Spleen (tissue), 11 donors: ENCODE data around the gene PON1. TPM values are rescaled to one million over a fixed set of nuclear protein-coding genes. Genes with fewer than 3 reads are reported as not detected.

ENCODE experiments used
- DNase-seq: peaks from one replicate; pipeline ENCODE4 v3.0.0-alpha.2; 2020
- H3K27ac ChIP-seq, 8 donors: fragments of 200-600 bp; sonication (generic) in 7 of 8; 1 replicate in 4 of 8; 2 replicates in 4 of 8; pipeline versions ENCODE4 v1.5.0 to v1.8.0; 2016 to 2021; ENCODE audit warnings: inconsistent platforms in 4 of 8, mild to moderate bottlenecking in 4 of 8, moderate library complexity in 1 of 8
- H3K27me3 ChIP-seq, 7 donors: fragments of 200-600 bp; sonication (generic) in 6 of 7; replicated peaks in 1 of 7; 1 replicate in 4 of 7; 2 replicates in 3 of 7; pipeline versions ENCODE4 v1.5.0 to v1.8.0; 2016 to 2021; ENCODE audit warnings: inconsistent platforms in 3 of 7, mild to moderate bottlenecking in 1 of 7
- H3K36me3 ChIP-seq, 6 donors: fragments of 200-600 bp; sonication (generic) in 5 of 6; 1 replicate in 4 of 6; 2 replicates in 2 of 6; pipeline versions ENCODE4 v1.5.0 to v1.8.0; 2016 to 2021; ENCODE audit warnings: inconsistent platforms in 2 of 6
- H3K4me1 ChIP-seq, 6 donors: fragments of 200-600 bp; sonication (generic) in 5 of 6; 1 replicate in 3 of 6; 2 replicates in 3 of 6; pipeline versions ENCODE4 v1.5.0 to v1.8.0; 2016 to 2021; ENCODE audit warnings: inconsistent platforms in 3 of 6
- H3K4me3 ChIP-seq, 8 donors: fragments of 200-600 bp; sonication (generic) in 7 of 8; 1 replicate in 4 of 8; 2 replicates in 4 of 8; pipeline versions ENCODE4 v1.5.0 to v1.8.0; 2016 to 2021; ENCODE audit warnings: inconsistent platforms in 4 of 8, mild to moderate bottlenecking in 4 of 8, moderate library complexity in 2 of 8
- H3K9me3 ChIP-seq, 8 donors: fragments of 200-600 bp; sonication (generic) in 7 of 8; 1 replicate in 4 of 8; 2 replicates in 4 of 8; pipeline versions ENCODE4 v1.5.0 to v1.8.0; 2016 to 2021; ENCODE audit warnings: inconsistent platforms in 4 of 8
- POLR2A ChIP-seq, 3 donors: fragments of 450-650 bp; IDR thresholded peaks; one replicate each; pipeline ENCODE4 v1.5.1; 2017; ENCODE audit warnings: antibody characterized with exemption in 3 of 3, mild to moderate bottlenecking in 1 of 3
- POLR2AphosphoS5 ChIP-seq, 3 donors: sonication (generic); formaldehyde crosslinking; IDR thresholded peaks; one replicate each; pipeline ENCODE4 v1.5.1; 2017; ENCODE audit warnings: antibody characterized with exemption in 3 of 3
- WGBS, 5 donors: extraction: QIAGEN DNeasy Blood & Tissue Kit in 3 of 5; methylation state at CpG; one replicate each; pipeline versions ENCODE4 v1.1.5 to v1.1.7; 2013 to 2018; 5-methylcytosine and 5-hydroxymethylcytosine counted together
- intact Hi-C: fragments of 100-400 bp; cut with DNase I; formaldehyde crosslinking; loops from one replicate; pipeline ENCODE4 v1.15.0; 2023; ENCODE audit warnings: low total_unique reads
- polyA plus RNA-seq, 3 donors: library from polyadenylated mRNA; stranded (reverse); fragments of 200-250 nt; gene quantifications; one replicate each; pipeline ENCODE4 v1.2.1, GENCODE V29; 2013
- total RNA-seq, 7 donors: library from RNA; depleted of rRNA in 3 of 7; stranded (reverse); fragments of >200 nt in 3 of 7; fragmentation: NEBNext Ultra II Directional in 4 of 7; extraction: Animal tissue kit (Norgen Biotek cat#: 25700) in 4 of 7; gene quantifications; one replicate each; pipeline versions ENCODE4 v1.1.0 to v1.2.1, GENCODE V29; 2016 to 2021
- TF ChIP-seq, protein P1 (sequence below), 11 experiments: fragments of 200-600 bp in 7 of 11; fragments of 450-650 bp in 4 of 11; sonication (generic) in 4 of 11; IDR thresholded peaks in 8 of 11; conservative IDR thresholded peaks in 3 of 11; 1 replicate in 7 of 11; 2 replicates in 4 of 11; pipeline versions ENCODE4 v1.4.0 to v1.8.0; 2016 to 2021; ENCODE audit warnings: antibody characterized with exemption in 11 of 11, inconsistent platforms in 4 of 11, mild to moderate bottlenecking in 1 of 11
- donor health status: healthy with polysubstance abuse.
- donor health status: DM: no; HTN: no; CAD: no; lungs with moderate emphysema.
- donor health status: DM: no; HTN: no; CAD: no.
- donor health status: Bipolar disorder and iron deficiency.
- donor health status: healthy.
- donor health status: DM: no; HTN: no; CAD: no.
- donor health status: DM: yes; HTN: yes; CAD: no.

PON1 gene
- total and polyA plus RNA-seq, 10 donors = 0.13 TPM; not detected in 9

- 66 to 76% (median 71%) methylated on average over 2 of the region's 2 CpGs for WGBS, 5 donors
- TF ChIP-seq, protein P1, sequence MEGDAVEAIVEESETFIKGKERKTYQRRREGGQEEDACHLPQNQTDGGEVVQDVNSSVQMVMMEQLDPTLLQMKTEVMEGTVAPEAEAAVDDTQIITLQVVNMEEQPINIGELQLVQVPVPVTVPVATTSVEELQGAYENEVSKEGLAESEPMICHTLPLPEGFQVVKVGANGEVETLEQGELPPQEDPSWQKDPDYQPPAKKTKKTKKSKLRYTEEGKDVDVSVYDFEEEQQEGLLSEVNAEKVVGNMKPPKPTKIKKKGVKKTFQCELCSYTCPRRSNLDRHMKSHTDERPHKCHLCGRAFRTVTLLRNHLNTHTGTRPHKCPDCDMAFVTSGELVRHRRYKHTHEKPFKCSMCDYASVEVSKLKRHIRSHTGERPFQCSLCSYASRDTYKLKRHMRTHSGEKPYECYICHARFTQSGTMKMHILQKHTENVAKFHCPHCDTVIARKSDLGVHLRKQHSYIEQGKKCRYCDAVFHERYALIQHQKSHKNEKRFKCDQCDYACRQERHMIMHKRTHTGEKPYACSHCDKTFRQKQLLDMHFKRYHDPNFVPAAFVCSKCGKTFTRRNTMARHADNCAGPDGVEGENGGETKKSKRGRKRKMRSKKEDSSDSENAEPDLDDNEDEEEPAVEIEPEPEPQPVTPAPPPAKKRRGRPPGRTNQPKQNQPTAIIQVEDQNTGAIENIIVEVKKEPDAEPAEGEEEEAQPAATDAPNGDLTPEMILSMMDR (IDR thresholded peaks at IDR 0.05 in 8 of 11, conservative IDR thresholded peaks at IDR 0.05 in 3 of 11) = no peak
- no peak for TF ChIP-seq POLR2AphosphoS5 (IDR thresholded peaks at IDR 0.05)
- no peak for TF ChIP-seq POLR2A (IDR thresholded peaks at IDR 0.05)
Observed at GRCh38 chr7:95322854-95323253, 1.5 kb downstream of the PON1 start.

DNA sequence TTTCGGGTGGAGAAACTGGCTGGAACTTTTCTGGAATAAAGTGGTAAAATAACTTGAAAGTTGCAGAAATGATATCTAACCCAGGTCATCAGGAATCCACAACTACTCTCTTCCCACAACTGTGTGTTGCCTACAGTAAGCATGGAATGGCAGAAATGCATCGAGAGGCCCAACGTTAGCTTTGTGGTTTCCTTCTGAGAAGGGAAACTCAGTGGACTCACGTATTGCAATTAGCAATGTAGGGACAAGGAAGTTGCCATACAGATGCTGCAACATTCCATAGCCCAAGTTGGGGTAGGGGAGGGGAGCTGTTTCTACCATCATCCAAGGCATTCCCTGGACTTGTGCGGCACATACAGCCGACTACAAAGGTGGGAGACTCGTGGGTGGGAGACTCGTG lies 1.9 kb downstream of the PON1 start:
- no peak for DNase-seq
- TF ChIP-seq POLR2A (IDR thresholded peaks at IDR 0.05) (no peak), POLR2AphosphoS5 (IDR thresholded peaks at IDR 0.05) (no peak)
- TF ChIP-seq, protein P1 (IDR thresholded peaks at IDR 0.05 in 8 of 11, conservative IDR thresholded peaks at IDR 0.05 in 3 of 11) = no peak
- intact Hi-C loops = no loop called here
- no peak overlapping the region for H3K4me3 ChIP-seq
- WGBS, 5 donors = 60 to 72% (median 67%) methylated on average over 8 of the region's 8 CpGs
- no peaks in the 10 kb centered on the region for H3K4me1 ChIP-seq
- H3K27me3 ChIP-seq = peaks cover 0 to 16% (median 0%) of the 10 kb centered on the region in 7 donors
- no peak overlapping the region for H3K27ac ChIP-seq
- no peaks in the 10 kb centered on the region for H3K9me3 ChIP-seq
- no peaks in the 10 kb centered on the region for H3K36me3 ChIP-seq

More at GRCh38 chr7:95322854-95323253, 1.5 kb downstream of the PON1 start:
- no peak for DNase-seq
- Histone ChIP-seq H3K27me3 (peaks cover 0 to 16% (median 0%) of the 10 kb centered on the region in 7 donors), H3K4me1 (no peaks in the 10 kb centered on the region), H3K4me3 (no peak overlapping the region), H3K27ac (no peak overlapping the region), H3K9me3 (no peaks in the 10 kb centered on the region), H3K36me3 (no peaks in the 10 kb centered on the region)
- intact Hi-C loops = no loop called here

GRCh38 chr7:95321720-95322119 lies 2.6 kb downstream of the PON1 start:
- Histone ChIP-seq H3K4me3 (no peak overlapping the region), H3K27me3 (peaks cover 0 to 16% (median 0%) of the 10 kb centered on the region in 7 donors), H3K4me1 (no peaks in the 10 kb centered on the region), H3K27ac (no peak overlapping the region), H3K36me3 (no peaks in the 10 kb centered on the region), H3K9me3 (no peaks in the 10 kb centered on the region)
- intact Hi-C loops = no loop called here
- no peak for DNase-seq
- 70 to 86% (median 77%) methylated on average over 1 of the region's 1 CpG for WGBS, 5 donors
- TF ChIP-seq, protein P1 (IDR thresholded peaks at IDR 0.05 in 8 of 11, conservative IDR thresholded peaks at IDR 0.05 in 3 of 11) = no peak

DNA sequence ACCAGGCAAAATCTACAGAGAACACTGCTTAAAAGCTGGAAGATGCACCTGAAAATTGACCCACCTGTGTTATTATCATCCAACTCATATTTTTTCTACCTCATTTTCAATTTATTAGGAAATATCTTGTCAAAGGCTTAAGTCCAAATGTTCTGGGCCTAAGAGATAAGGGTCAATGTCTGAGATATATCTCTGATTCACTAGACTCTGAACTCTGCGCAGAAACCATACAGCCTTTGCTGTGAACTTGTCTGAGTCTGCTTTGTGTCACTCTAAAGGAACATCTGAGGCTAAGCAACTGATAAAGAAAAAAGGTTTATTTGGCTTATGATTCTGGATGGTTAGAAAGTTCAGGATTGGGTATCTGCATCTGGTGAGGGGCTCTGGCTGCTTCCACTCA lies 3.7 kb downstream of the PON1 start:
- H3K27ac ChIP-seq = no peak overlapping the region
- WGBS, 5 donors = 92 to 94% (median 93%) methylated on average over 1 of the region's 1 CpG
- H3K4me3 ChIP-seq = no peak overlapping the region
- H3K36me3 ChIP-seq = no peaks in the 10 kb centered on the region
- H3K4me1 ChIP-seq = no peaks in the 10 kb centered on the region
- DNase-seq = no peak
- peaks cover 0 to 16% (median 0%) of the 10 kb centered on the region in 7 donors for H3K27me3 ChIP-seq
- TF ChIP-seq POLR2A (IDR thresholded peaks at IDR 0.05) (no peak), POLR2AphosphoS5 (IDR thresholded peaks at IDR 0.05) (no peak)
- TF ChIP-seq, protein P1 (IDR thresholded peaks at IDR 0.05 in 8 of 11, conservative IDR thresholded peaks at IDR 0.05 in 3 of 11) = no peak
- no peaks in the 10 kb centered on the region for H3K9me3 ChIP-seq
- intact Hi-C loops = no loop called here
